Ureter (tissue), 1 donor: ENCODE data around the gene CLCA2. TPM values are rescaled to one million over a fixed set of nuclear protein-coding genes. Genes with fewer than 3 reads are reported as not detected.

Source experiments
- DNase-seq: peaks from one replicate; pipeline ENCODE4 v3.0.0-alpha.2; 2020; ENCODE audit warnings: low spot score
- total RNA-seq: library from RNA; stranded (reverse); gene quantifications from one replicate; pipeline ENCODE4 v1.2.4, GENCODE V29; 2023
- donor health status: DM: yes; HTN: yes; CAD: no.

CLCA2 gene
- 2.6 TPM for total RNA-seq

- DNase-seq: no peak
Measured at GRCh38 chr1:86423873-86424272, at the start of gene CLCA2. TSS of gene CLCA2 (plus strand) at chr1:86424171. CDS start at chr1:86424248, 77 bp downstream.

GRCh38 chr1:86375688-86376087 lies 48.3 kb upstream of the CLCA2 start:
- no peak for DNase-seq

- no peak for DNase-seq
Measured at GRCh38 chr1:86377341-86377740, 46.6 kb upstream of the CLCA2 start.

- DNase-seq: no peak
Measured at GRCh38 chr1:86378813-86379212, 45.2 kb upstream of the CLCA2 start.

GRCh38 chr1:86380257-86380861 lies 43.6 kb upstream of the CLCA2 start:
- DNase-seq: no peak

- DNase-seq: no peak
Measured at GRCh38 chr1:86381223-86381622, 42.7 kb upstream of the CLCA2 start.

GRCh38 chr1:86382878-86383277 lies 41.1 kb upstream of the CLCA2 start:
- DNase-seq: no peak

GRCh38 chr1:86387916-86388627 lies 35.9 kb upstream of the CLCA2 start:
- no peak for DNase-seq

GRCh38 chr1:86388777-86389176 lies 35.2 kb upstream of the CLCA2 start:
- DNase-seq: no peak

- no peak for DNase-seq
Measured at GRCh38 chr1:86389307-86389706, 34.7 kb upstream of the CLCA2 start.

- DNase-seq: no peak
Measured at GRCh38 chr1:86394416-86394815, 29.6 kb upstream of the CLCA2 start.

- peak; percentile 92 for DNase-seq
Measured at GRCh38 chr1:86395751-86396497, 28.0 kb upstream of the CLCA2 start, which contains the start of gene ODF2L. TSS of gene ODF2L (minus strand) at chr1:86396323. CDS start at chr1:86387027, 9,296 bp downstream.

- DNase-seq: no peak
Measured at GRCh38 chr1:86396498-86396890, 27.5 kb upstream of the CLCA2 start.

GRCh38 chr1:86409416-86410021 lies 14.5 kb upstream of the CLCA2 start:
- DNase-seq: no peak

GRCh38 chr1:86410879-86411278 lies 13.1 kb upstream of the CLCA2 start:
- no peak for DNase-seq

GRCh38 chr1:86416343-86416742 lies 7.6 kb upstream of the CLCA2 start:
- DNase-seq: no peak

- peak; percentile 58 for DNase-seq
Measured at GRCh38 chr1:86419277-86419903, 4.6 kb upstream of the CLCA2 start.

- DNase-seq: no peak
Measured at GRCh38 chr1:86421601-86422280, 2.2 kb upstream of the CLCA2 start.

GRCh38 chr1:86423473-86423872 lies 498 bp upstream of the CLCA2 start:
- no peak for DNase-seq

- DNase-seq: no peak
Measured at GRCh38 chr1:86429122-86429725, 5.3 kb downstream of the CLCA2 start.

- DNase-seq: peak; percentile 75
Measured at GRCh38 chr1:86429835-86430234, 5.9 kb downstream of the CLCA2 start.
